VCaP (cell line): ENCODE data around the gene CD163.

Experiments used
- H3K27ac ChIP-seq: fragments of 450-650 bp; 2 replicates; pipeline ENCODE4 v1.5.1; 2017
- CTCF ChIP-seq: fragments of 450-650 bp; conservative IDR thresholded peaks from 2 replicates; pipeline ENCODE4 v1.5.1; 2017; ENCODE audit warnings: mild to moderate bottlenecking, moderate library complexity

CD163 gene

DNA sequence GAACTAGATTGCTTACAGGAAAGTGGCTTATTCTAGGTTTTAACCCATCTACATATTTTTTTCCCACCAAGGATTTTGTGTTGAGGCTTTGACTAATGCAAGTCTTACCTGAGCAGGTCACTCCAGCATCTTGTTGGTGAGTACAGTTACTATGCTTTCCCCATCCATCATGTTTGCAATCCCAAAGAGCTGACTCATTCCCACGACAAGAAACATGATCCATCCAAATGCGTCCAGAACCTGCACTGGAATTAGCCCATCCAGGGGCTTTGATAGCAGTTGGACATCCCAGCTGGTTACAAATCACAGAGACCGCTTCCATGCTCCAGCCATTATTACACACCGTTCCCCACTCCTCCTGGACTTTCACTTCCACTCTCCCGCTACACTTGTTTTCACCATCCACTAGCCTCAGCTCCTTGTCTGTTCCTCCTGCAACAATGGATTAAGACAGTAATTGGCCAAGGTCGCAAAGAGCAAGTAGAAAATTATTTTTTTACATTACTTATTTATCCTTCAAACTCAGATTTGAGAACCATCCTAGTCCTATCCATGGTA, 2.5 kb downstream of the CD163 start:
- TF ChIP-seq CTCF: no peak
- H3K27ac ChIP-seq: no peak overlapping the region

GRCh38 chr12:7499636-7500035, 3.9 kb downstream of the CD163 start:
- H3K27ac ChIP-seq: no peak overlapping the region
- TF ChIP-seq CTCF: no peak

DNA sequence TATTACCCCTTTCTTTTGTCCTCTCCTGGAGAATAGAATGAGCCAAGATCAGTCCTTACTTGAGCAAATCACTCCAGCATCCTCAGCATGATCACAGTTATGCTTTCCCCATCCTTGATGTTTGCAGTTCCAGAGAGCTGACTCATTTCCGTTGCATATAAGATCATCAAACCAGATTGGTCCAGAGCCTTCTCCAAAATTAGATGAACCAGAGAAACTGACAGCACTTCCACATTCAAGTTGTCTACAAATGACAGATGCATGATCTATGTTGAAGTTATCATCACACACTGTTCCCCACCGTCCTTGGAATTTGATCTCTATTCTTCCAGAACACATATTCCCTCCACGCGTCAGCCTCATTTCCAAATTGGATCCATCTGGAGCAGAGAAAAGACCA, 4.8 kb downstream of the CD163 start:
- no peak for TF ChIP-seq CTCF
- H3K27ac ChIP-seq: no peak overlapping the region

DNA sequence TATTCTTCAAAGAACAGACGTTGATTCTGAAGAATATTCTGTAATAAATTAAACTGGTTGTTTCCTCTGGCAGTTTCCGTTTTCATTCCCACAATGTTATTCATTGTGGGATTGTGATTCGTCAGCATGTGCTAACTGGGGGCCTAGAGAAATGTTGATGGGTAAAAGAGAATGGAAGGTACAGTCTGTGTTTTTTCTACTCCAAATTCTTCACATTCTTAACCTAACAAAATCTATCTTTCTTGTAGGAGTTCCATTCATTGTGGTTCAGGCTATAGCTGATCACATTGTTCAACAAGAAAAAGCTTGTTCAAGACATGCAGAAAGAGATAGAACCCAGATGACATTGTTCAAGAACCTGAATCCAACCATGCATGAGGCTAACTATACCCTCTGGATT, 5.9 kb downstream of the CD163 start:
- TF ChIP-seq CTCF: no peak
- no peak overlapping the region for H3K27ac ChIP-seq

- TF ChIP-seq CTCF: no peak
Measured at GRCh38 chr12:7496451-7496850, 7.1 kb downstream of the CD163 start.

DNA sequence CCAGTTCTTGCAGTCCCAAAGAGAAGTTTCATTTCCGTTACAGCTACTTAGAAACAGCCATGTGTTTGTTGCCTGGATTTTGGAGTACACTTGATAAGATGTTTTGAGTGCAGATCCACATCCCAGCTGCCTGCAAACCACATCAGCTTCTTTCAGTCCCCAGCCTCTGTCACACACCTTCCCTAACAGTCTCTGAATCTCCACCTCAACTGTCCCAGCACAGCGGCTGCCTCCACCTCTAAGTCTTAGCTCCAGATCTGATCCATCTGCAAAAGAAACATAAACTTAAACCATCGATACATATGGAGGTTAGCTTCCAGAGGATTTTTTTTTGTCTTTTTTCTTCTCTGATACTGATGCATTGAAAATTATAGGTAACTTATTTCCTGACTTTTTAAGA, 8.4 kb downstream of the CD163 start:
- no peak for TF ChIP-seq CTCF
- no peak overlapping the region for H3K27ac ChIP-seq

More at GRCh38 chr12:7496451-7496850, 7.1 kb downstream of the CD163 start:
- H3K27ac ChIP-seq: no peak overlapping the region

GRCh38 chr12:7493006-7493405, 10.6 kb downstream of the CD163 start:
- TF ChIP-seq CTCF: no peak
- H3K27ac ChIP-seq: no peak overlapping the region
